CD4-positive, alpha-beta T cell (primary cell): ENCODE data around the gene GRID2. TPM values are rescaled to one million over a fixed set of nuclear protein-coding genes. Genes with fewer than 3 reads are reported as not detected.

Experiments used
- ATAC-seq: fragments of 200-7000 bp; cut with Tn5 transposase; one replicate; pipeline ENCODE4 v1.10.0; 2022; ENCODE audit warnings: mild to moderate bottlenecking; ENCODE audit not compliant: poor library complexity
- CTCF ChIA-PET: fragments of 350-600 bp; sonication (Branson Sonifier 250); formaldehyde crosslinking; loops from one replicate; lab custom pipeline; 2021; ENCODE audit warnings: antibody characterized with exemption, inconsistent platforms; lab: Charles Lee
- POLR2A ChIA-PET: fragments of 350-600 bp; sonication (Branson Sonifier 250); formaldehyde crosslinking; loops from one replicate; lab custom pipeline; 2021; ENCODE audit warnings: antibody characterized with exemption, inconsistent platforms; lab: Charles Lee
- DNase-seq, 14 experiments: peaks; one replicate each; pipeline ENCODE4 v3.0.0-alpha.2; 2013 to 2020; ENCODE audit warnings: mixed read lengths in 2 of 14
- H3K27ac ChIP-seq, 2 donors: one replicate each; pipeline versions ENCODE4 v1.5.1 to v1.7.0; 2013; ENCODE audit warnings: low read length in 2 of 2, low read depth in 1 of 2, mild to moderate bottlenecking in 1 of 2
- H3K27me3 ChIP-seq, 2 experiments: 1 replicate in 1 of 2; 2 replicates in 1 of 2; pipeline versions ENCODE4 v1.6.1 to v1.7.0; 2013; ENCODE audit warnings: low read length in 2 of 2, control low read depth in 1 of 2, mild to moderate bottlenecking in 1 of 2, moderate library complexity in 1 of 2; ENCODE audit not compliant: insufficient read depth in 2 of 2, control insufficient read depth in 1 of 2
- H3K36me3 ChIP-seq: one replicate; pipeline ENCODE4 v1.6.1; 2013; ENCODE audit warnings: low read length, control low read depth; ENCODE audit not compliant: insufficient read depth
- H3K4me1 ChIP-seq: one replicate; pipeline ENCODE4 v1.6.1; 2013; ENCODE audit warnings: low read length, control low read depth; ENCODE audit not compliant: insufficient read depth
- H3K4me3 ChIP-seq: one replicate; pipeline ENCODE4 v1.5.1; 2013; ENCODE audit warnings: mild to moderate bottlenecking, low read length, moderate library complexity
- H3K9me3 ChIP-seq, 2 experiments: 1 replicate in 1 of 2; 2 replicates in 1 of 2; pipeline versions ENCODE4 v1.6.1 to v1.7.0; 2013; ENCODE audit warnings: low read length in 2 of 2, mild to moderate bottlenecking in 2 of 2, control low read depth in 1 of 2, moderate library complexity in 1 of 2; ENCODE audit not compliant: control insufficient read depth in 1 of 2, insufficient read depth in 1 of 2
- H3K27ac Mint-ChIP-seq: one replicate; pipeline ENCODE4 v1.8.0; 2020; ENCODE audit warnings: mixed read lengths
- H3K27me3 Mint-ChIP-seq: one replicate; pipeline ENCODE4 v1.8.0; 2021; ENCODE audit warnings: mixed read lengths
- H3K36me3 Mint-ChIP-seq: one replicate; pipeline ENCODE4 v1.8.0; 2021; ENCODE audit warnings: low read depth, mixed read lengths
- H3K4me1 Mint-ChIP-seq: one replicate; pipeline ENCODE4 v1.8.0; 2021; ENCODE audit warnings: low read depth, mixed read lengths
- H3K4me3 Mint-ChIP-seq: one replicate; pipeline ENCODE4 v1.8.0; 2020; ENCODE audit warnings: mild to moderate bottlenecking, mixed read lengths
- H3K9me3 Mint-ChIP-seq: one replicate; pipeline ENCODE4 v1.8.0; 2020; ENCODE audit warnings: mixed read lengths
- intact Hi-C, 2 experiments: fragments of 100-400 bp; cut with DNase I in 1 of 2; cut with micrococcal nuclease in 1 of 2; formaldehyde crosslinking; loops; one replicate each; pipeline versions ENCODE4 v1.15.1 to v1.9.0; 2023 to 2025; cut with DNase I, micrococcal nuclease
- total RNA-seq, 174 experiments: library from RNA in 2 of 174; stranded (reverse) in 2 of 174; gene quantifications; one replicate each; pipeline ENCODE4 v1.2.3 and lab custom pipeline; 2021 to 2026
- TF ChIP-seq, protein P1 (sequence below): fragments of 200-600 bp; IDR thresholded peaks from one replicate; pipeline ENCODE4 v1.8.0; 2022; ENCODE audit warnings: antibody characterized with exemption, mild to moderate bottlenecking

GRID2 gene
- total RNA-seq, 2 experiments from 2014 or later = not detected

GRCh38 chr4:93756101-93756500, 1452.3 kb downstream of the GRID2 start:
- H3K4me1 Mint-ChIP-seq = no peaks in the 10 kb centered on the region
- DNase-seq (no peak), ATAC-seq (no peak)
- ChIA-PET CTCF (no interaction called here), POLR2A (no interaction called here)
- H3K4me1 ChIP-seq = no peaks in the 10 kb centered on the region
- H3K4me3 Mint-ChIP-seq = no peak overlapping the region
- no peak overlapping the region for H3K27ac ChIP-seq
- TF ChIP-seq, protein P1, sequence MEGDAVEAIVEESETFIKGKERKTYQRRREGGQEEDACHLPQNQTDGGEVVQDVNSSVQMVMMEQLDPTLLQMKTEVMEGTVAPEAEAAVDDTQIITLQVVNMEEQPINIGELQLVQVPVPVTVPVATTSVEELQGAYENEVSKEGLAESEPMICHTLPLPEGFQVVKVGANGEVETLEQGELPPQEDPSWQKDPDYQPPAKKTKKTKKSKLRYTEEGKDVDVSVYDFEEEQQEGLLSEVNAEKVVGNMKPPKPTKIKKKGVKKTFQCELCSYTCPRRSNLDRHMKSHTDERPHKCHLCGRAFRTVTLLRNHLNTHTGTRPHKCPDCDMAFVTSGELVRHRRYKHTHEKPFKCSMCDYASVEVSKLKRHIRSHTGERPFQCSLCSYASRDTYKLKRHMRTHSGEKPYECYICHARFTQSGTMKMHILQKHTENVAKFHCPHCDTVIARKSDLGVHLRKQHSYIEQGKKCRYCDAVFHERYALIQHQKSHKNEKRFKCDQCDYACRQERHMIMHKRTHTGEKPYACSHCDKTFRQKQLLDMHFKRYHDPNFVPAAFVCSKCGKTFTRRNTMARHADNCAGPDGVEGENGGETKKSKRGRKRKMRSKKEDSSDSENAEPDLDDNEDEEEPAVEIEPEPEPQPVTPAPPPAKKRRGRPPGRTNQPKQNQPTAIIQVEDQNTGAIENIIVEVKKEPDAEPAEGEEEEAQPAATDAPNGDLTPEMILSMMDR = no peak
- no peaks in the 10 kb centered on the region for H3K9me3 Mint-ChIP-seq
- H3K36me3 Mint-ChIP-seq = no peaks in the 10 kb centered on the region
- H3K4me3 ChIP-seq = no peak overlapping the region
- H3K36me3 ChIP-seq = no peaks in the 10 kb centered on the region
- H3K27ac Mint-ChIP-seq = no peak overlapping the region
- intact Hi-C loops = no loop called here
- no peaks in the 10 kb centered on the region for H3K9me3 ChIP-seq
- H3K27me3 ChIP-seq = no peaks in the 10 kb centered on the region
- no peaks in the 10 kb centered on the region for H3K27me3 Mint-ChIP-seq

- ChIA-PET POLR2A (no interaction called here), CTCF (no interaction called here)
- Histone ChIP-seq H3K4me1 (no peaks in the 10 kb centered on the region), H3K27me3 (no peaks in the 10 kb centered on the region), H3K27ac (no peak overlapping the region), H3K9me3 (no peaks in the 10 kb centered on the region), H3K36me3 (no peaks in the 10 kb centered on the region), H3K4me3 (no peak overlapping the region)
- no peak overlapping the region for H3K27ac Mint-ChIP-seq
- DNase-seq (peak in 1 of 14 experiments; percentile 10), ATAC-seq (no peak)
- H3K4me3 Mint-ChIP-seq = no peak overlapping the region
- intact Hi-C loops = no loop called here
- H3K27me3 Mint-ChIP-seq = peaks cover under 1% of the 10 kb centered on the region
- H3K9me3 Mint-ChIP-seq = no peaks in the 10 kb centered on the region
- TF ChIP-seq, protein P1 = no peak
- no peaks in the 10 kb centered on the region for H3K4me1 Mint-ChIP-seq
- H3K36me3 Mint-ChIP-seq = no peaks in the 10 kb centered on the region
Observed at GRCh38 chr4:93759506-93759905, 1455.7 kb downstream of the GRID2 start.

GRCh38 chr4:93760284-93760683, 1456.5 kb downstream of the GRID2 start:
- H3K4me3 ChIP-seq = no peak overlapping the region
- no peaks in the 10 kb centered on the region for H3K9me3 ChIP-seq
- Mint-ChIP-seq H3K4me1 (no peaks in the 10 kb centered on the region), H3K27me3 (peaks cover 5% of the 10 kb centered on the region), H3K4me3 (no peak overlapping the region), H3K36me3 (no peaks in the 10 kb centered on the region), H3K27ac (no peak overlapping the region), H3K9me3 (no peaks in the 10 kb centered on the region)
- DNase-seq = no peak
- no peaks in the 10 kb centered on the region for H3K27me3 ChIP-seq
- TF ChIP-seq, protein P1 = no peak
- H3K27ac ChIP-seq = no peak overlapping the region
- CTCF ChIA-PET = no interaction called here
- H3K36me3 ChIP-seq = no peaks in the 10 kb centered on the region
- POLR2A ChIA-PET = no interaction called here
- intact Hi-C loops = no loop called here
- ATAC-seq = no peak
- no peaks in the 10 kb centered on the region for H3K4me1 ChIP-seq
